Right renal pelvis (tissue), 4 donors: ENCODE measurements around the gene SYT2. TPM values are rescaled to one million over a fixed set of nuclear protein-coding genes. Genes with fewer than 3 reads are reported as not detected.
"Not testable (repeated sequence)": the region's sequence is repeated elsewhere in the genome, so short reads cannot be mapped to it uniquely, and the experiment has no call there.

Experiments used
- DNase-seq, 4 donors: peaks; one replicate each; pipeline ENCODE4 v3.0.0-alpha.2; 2013; ENCODE audit warnings: low read depth in 4 of 4, low spot score in 3 of 4, missing footprints in 1 of 4
- polyA plus RNA-seq, 4 donors: library from polyadenylated mRNA; unstranded; fragments of 120-200 nt; gene quantifications; one replicate each; pipeline ENCODE4 v1.2.1, GENCODE V29; 2013; ENCODE audit not compliant: insufficient read length in 4 of 4

The SYT2 gene
- 1 to 10 TPM; 2.1 to 2.6 (median 2.5) TPM for polyA plus RNA-seq

GRCh38 chr1:202710070-202711045 is at the start of gene SYT2:
TSS of gene SYT2 (minus strand) at chr1:202710454. CDS start at chr1:202605772, 104,682 bp downstream.
- peak in 2 of 4 donors; percentile 34 to 36 for DNase-seq

DNA sequence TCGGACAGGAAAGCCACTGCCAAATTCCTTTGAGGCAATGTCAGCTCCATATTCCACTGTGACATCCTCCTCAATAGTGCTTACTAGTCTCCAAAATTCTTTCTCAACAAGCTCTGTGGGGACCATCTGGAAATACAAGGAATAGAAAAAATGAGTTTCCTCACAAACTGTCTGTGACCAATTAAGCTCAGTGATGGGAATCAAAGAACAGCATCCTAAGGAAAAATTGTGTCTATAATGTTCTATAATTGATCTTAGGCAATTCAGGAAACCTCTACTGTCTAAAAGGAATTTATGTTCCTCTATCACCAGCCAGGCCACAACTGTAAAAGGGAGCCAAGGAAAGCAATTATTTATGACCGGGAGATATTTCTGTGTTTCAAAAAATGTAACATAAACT is 46.1 kb upstream of the SYT2 start:
- DNase-seq: no peak

- DNase-seq: no peak
Measured at GRCh38 chr1:202754293-202754692, 44.0 kb upstream of the SYT2 start.

DNA sequence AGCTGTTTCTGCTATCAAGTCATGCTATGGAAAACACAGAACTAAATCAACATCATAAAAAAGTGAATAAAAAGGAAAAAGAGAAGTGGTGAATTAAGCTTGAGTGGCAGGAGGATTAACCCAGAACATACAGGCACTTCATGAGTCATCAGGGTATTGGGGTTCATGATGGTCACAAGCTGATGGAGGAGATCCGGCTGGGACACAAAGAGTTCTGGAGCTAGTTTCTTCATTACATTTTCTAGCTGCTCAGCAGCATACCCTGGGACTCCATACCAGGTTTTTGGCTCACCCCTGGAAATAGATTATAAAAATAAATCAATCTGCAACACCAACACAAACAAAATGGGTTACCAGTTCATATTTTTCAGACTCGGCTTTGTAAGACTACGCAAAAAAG is 42.5 kb upstream of the SYT2 start:
- DNase-seq: peak; percentile 23 to 59 (median 41)

- DNase-seq: no peak
Measured at GRCh38 chr1:202750761-202751160, 40.5 kb upstream of the SYT2 start.

DNA sequence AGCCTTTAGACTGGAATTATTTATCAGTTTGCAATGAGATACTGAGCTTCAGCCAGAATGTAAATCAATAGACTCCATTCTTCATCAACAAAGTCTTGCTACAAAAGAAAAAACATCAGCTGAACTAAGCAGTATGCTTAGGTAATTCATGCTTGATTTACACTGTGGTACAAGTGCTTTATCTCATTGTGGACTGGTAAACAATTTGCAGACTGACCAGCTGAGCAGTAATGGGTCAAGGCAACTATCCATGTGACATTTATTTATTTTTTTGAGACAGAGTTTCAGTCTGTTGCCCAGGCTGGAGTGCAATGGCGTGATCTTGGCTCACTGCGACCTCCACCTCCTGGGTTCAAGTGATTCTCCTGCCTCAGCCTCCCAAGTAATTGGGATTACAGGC is 39.8 kb upstream of the SYT2 start:
- no peak for DNase-seq

GRCh38 chr1:202745323-202745888 is 35.2 kb upstream of the SYT2 start:
- DNase-seq: no peak

- DNase-seq: not testable (repeated sequence)
Measured at GRCh38 chr1:202744770-202745169, 34.5 kb upstream of the SYT2 start.

- no peak for DNase-seq
Measured at GRCh38 chr1:202742496-202742895, 32.2 kb upstream of the SYT2 start.

- no peak for DNase-seq
Measured at GRCh38 chr1:202733251-202733650, 23.0 kb upstream of the SYT2 start.

GRCh38 chr1:202728951-202729350 is 18.7 kb upstream of the SYT2 start:
- no peak for DNase-seq

- DNase-seq: no peak
Measured at GRCh38 chr1:202725526-202725925, 15.3 kb upstream of the SYT2 start.

- no peak for DNase-seq
Measured at GRCh38 chr1:202723708-202724107, 13.5 kb upstream of the SYT2 start.

DNA sequence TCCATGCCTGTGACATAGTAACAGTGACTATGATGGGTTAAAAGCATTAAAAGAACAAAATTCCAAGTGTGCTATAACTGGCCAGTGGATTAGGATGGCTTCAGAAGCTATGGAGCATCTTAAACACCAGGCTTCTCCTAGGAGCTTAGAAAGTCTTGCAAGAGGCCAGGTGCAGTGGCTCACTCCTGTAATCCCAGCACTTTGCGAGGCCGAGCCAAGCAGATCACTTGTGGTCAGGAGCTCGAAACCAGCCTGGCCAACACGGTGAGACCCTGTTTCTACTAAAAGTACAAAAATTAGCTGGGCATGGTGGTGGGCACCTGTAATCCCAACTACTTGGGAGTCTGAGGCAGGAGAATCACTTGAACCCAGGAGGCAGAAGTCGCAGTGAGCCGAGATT is 12.8 kb upstream of the SYT2 start:
- not testable (repeated sequence) for DNase-seq

GRCh38 chr1:202716654-202717053 is 6.4 kb upstream of the SYT2 start:
- no peak for DNase-seq

- DNase-seq: not testable (repeated sequence)
Measured at GRCh38 chr1:202714202-202714601, 3.9 kb upstream of the SYT2 start.

DNA sequence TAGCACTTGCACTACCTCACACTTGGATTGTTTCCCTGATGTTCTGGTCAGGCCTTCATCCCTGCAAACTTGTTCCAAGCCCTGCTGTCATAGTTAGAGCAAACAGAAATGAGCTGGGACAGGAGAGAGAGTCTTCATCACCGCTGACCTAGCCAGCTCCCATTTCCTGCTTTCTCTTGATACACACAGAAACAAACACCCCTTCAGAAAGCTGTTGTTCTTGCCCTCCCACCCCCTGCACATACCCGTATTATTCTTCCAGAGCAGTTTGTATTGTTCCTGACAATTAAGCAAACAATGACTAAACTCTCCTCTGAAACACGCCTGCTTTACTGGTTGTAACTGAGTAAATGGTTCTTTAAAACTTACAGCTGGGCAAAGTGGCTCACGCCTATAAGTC is 2.9 kb upstream of the SYT2 start:
- DNase-seq: no peak

DNA sequence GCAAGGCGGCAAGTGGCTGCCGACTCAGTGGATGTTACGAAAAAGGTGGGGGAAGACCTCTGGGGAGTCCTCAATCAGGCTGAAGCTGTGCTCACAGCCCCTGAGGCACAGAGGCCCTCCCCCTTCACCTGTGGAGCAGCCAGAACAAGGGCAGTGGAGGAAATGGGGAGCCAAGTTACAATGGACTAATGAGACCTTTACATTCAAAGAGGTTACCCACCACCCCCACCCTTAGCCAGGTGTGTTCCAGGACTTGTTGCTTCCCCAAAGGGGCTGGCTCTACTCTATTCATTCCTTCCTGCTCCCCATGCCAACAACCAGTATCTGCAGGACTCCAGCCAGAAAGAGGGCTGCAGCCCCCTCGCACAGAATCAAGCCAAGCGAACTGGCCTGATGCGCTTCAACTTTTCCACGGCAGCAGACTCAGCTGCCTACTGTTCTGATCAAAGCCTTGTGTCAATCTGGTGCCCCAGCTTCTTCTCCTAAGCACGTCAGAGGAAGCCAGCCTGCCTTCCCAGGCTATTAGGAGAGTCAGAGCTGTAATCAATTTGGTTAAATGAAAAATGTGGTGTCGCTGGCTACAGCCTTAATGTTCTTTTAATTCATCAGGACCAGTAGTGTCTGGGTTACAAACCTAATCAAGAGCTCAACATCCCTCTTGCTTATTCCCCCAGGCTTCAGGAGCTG is 1.8 kb upstream of the SYT2 start:
- DNase-seq: no peak

DNA sequence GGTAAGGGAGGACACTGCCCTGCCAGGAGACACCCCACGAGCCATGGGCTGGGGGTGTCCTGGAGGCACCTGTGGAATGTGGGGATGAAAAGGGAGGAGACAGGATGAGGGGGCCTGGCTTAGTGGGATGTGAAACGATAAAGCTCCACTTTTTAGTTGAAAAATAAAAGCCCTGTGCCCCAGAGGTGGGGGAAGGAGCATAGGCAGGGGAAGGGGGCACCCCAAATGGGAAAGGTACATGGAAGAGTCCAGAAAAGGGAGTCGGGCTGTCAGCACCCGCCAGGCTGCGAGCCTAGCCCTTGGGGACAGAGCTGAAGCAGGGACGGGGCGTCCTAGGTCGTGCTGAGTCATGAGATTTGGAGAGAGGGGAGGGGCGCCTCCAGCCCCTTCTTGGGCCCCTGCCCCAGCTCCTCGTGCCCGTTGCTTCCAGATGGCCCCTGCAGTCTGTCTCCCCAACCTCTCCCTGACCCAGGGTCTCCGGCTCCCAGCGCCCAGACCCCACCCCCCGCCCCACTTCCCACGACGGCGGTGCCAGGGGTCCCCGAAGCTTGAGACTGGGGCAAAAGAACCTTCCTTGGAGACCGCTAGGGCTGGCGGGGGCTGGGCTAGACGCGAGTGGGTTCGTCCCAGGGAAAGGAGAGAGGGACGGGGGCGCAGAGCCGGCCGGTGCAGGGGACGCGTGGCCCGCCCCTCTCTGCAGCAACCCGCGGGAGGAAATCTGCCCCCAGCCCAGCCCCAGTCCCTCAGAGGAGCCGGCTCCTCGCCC is 795 bp downstream of the SYT2 start:
- DNase-seq: no peak

- no peak for DNase-seq
Measured at GRCh38 chr1:202708456-202709275, 1.6 kb downstream of the SYT2 start.
